Neuron (in vitro differentiated cells): ENCODE results near the gene PCBP4.

Source experiments
- H2AFZ ChIP-seq: one replicate; pipeline ENCODE4 v1.6.1; 2013; ENCODE audit warnings: low read depth, mild to moderate bottlenecking, inconsistent platforms, low read length, moderate library complexity
- H3K27me3 ChIP-seq: one replicate; pipeline ENCODE4 v1.6.1; 2013; ENCODE audit warnings: low read length; ENCODE audit not compliant: insufficient read depth
- H3K36me3 ChIP-seq: one replicate; pipeline ENCODE4 v1.6.1; 2013; ENCODE audit warnings: low read length; ENCODE audit not compliant: insufficient read depth
- H3K4me1 ChIP-seq: one replicate; pipeline ENCODE4 v1.6.1; 2013; ENCODE audit warnings: low read length; ENCODE audit not compliant: insufficient read depth
- H3K4me3 ChIP-seq: 2 replicates; pipeline ENCODE4 v1.5.1; 2013; ENCODE audit warnings: mild to moderate bottlenecking, low read length, moderate library complexity
- H3K9me3 ChIP-seq: one replicate; pipeline ENCODE4 v1.6.1; 2013; ENCODE audit warnings: low read length

The PCBP4 gene

DNA sequence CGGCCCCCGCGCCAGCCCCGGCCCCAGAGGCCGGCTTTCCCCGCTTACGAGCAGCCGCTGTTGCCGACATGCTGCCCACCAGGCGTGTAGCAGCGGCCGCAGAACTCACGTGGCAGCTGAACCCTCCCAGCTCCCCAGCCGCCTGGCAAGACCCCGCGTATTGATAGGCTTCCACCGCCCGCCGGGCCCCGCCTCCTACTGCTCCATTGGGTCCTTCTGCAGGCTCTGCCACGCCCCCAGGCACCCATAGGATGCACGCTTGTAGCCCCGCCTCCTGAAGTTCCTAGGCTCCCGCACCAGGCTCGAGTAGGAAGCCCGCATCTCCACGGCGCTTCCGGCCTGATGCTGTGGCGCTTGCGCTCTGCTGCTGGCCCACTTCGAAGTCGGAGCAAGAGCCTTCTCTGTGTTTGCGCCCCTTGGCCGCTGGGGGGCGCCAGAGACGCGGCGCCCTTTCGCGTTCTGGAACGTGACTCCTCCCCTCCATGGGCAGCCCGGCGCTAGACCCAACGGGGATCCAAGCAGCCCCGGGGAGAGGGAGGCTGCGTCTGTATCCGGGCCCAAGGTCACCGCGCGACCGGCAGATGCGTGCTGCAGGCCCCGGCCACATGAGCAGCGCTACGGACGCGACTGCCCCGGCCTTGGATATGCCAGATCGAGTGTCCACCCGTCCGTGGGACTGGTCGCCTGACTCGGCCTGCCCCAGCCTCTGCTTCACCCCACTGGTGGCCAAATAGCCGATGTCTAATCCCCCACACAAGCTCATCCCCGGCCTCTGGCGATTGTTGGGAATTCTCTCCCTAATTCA is 25.3 kb downstream of the PCBP4 start, which contains the start of the genes PARP3 and RRP9:
Gene PARP3, plus strand, starts transcription at position 566 of the 805 bp plus-strand sequence. CDS start 993 bp downstream, outside the sequence.
Gene RRP9, minus strand, starts transcription at position 107 of the 805 bp plus-strand sequence. Its CDS starts 37 bp downstream, at position 70.
- Histone ChIP-seq H3K27me3 (no peaks in the 10 kb centered on the region), H3K4me3 (peak within 1 kb of the TSS; percentile 80), H3K4me1 (peaks cover 16% of the 10 kb centered on the region), H3K9me3 (no peaks in the 10 kb centered on the region), H3K36me3 (peaks cover 14% of the 10 kb centered on the region), H2AFZ (peak within 1 kb of the TSS; percentile 55)

DNA sequence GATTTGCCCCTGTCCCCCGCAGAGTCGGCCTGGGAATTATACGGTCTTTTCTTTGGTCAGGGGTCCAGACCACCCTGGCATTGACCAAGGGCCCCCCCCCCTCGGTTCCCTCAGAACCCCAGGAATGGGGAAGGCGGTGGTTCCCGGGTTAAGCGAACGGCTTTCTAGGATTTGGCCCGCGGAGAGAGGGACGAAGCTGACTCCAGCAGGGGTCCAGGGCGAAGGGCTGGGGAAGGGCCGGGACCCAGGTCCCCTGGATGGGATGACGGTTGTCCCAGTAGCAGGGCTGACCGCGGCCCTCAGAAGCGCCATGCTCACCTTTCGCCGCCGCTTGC is 25.8 kb downstream of the PCBP4 start:
- H3K4me1 ChIP-seq: peaks cover 16% of the 10 kb centered on the region
- H2AFZ ChIP-seq: no peak overlapping the region
- H3K36me3 ChIP-seq: peaks cover 20% of the 10 kb centered on the region
- H3K4me3 ChIP-seq: peak overlapping the region; percentile 80
- H3K9me3 ChIP-seq: no peaks in the 10 kb centered on the region
- H3K27me3 ChIP-seq: no peaks in the 10 kb centered on the region

DNA sequence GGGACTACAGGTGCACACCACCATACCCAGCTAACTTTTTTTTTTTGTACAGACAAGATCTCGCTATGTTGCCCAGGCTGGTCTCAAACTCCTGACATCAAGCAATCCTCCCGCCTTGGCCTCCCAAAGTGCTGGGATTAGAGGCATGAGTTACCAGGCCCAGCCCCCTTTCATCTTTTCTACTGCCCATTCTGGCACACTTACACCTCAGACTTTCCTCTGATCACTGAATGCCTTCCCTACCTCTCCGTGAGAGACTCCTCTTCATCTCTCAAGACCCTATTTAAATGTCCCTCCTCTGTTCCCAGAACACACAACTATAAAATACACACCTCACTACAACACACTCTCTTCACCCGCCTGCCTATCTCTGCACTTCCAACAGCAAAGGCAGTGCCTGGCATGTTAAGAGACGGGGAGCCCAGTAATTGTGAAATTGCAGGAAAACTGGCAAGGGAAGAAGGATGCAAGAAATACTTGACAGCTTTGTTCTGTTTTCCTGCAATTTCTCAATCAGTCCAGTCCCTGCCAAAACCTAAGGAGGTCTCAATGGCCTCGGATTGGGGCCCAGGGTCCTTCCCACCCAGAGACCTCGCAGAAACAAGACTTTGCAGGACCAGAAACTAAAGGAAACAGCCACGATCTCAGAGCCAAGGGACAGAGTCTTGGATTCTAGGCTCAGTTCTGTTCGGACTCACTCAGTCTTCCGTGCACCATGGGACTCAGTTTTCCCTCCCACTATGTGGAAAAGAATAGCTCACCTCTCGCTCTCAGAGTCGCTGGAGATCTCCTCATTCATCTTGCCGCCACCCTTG is 26.4 kb downstream of the PCBP4 start:
- Histone ChIP-seq H3K9me3 (no peaks in the 10 kb centered on the region), H3K27me3 (no peaks in the 10 kb centered on the region), H3K4me3 (peak overlapping the region; percentile 80), H2AFZ (no peak overlapping the region), H3K36me3 (peaks cover 25% of the 10 kb centered on the region), H3K4me1 (peaks cover 16% of the 10 kb centered on the region)

DNA sequence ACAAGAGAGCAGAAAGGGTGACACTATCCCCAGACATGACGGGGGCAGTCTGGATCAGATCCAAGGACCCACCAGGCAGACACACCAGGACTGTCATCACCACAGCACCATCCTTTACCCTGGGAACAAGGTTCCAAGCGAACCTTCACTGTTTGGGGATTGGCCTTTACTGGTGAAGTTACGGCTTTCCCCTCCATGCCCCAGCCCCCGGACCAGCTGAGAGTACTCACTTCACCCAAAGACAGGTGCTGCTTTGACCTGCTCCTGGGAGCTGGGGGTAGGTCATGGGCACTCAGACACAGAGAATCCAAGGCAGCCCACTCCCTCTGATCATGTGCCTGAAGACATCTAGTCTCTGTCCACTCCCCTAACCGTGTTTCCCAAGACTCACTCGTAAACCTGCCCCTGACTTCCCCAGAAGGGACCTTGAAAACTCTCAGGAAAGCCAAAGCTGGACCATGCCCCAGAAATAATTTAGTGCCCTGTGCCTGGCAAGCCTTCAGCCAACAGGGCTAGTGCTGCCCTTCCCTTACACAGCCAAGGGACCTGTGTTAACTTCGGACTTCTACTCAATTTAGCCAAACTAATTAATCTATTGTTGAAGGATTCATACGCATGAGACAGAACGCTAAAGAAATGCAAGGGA is 28.4 kb downstream of the PCBP4 start:
- Histone ChIP-seq H3K4me1 (peaks cover 16% of the 10 kb centered on the region), H3K36me3 (peaks cover 40% of the 10 kb centered on the region), H2AFZ (no peak overlapping the region), H3K9me3 (no peaks in the 10 kb centered on the region), H3K4me3 (no peak overlapping the region), H3K27me3 (no peaks in the 10 kb centered on the region)

DNA sequence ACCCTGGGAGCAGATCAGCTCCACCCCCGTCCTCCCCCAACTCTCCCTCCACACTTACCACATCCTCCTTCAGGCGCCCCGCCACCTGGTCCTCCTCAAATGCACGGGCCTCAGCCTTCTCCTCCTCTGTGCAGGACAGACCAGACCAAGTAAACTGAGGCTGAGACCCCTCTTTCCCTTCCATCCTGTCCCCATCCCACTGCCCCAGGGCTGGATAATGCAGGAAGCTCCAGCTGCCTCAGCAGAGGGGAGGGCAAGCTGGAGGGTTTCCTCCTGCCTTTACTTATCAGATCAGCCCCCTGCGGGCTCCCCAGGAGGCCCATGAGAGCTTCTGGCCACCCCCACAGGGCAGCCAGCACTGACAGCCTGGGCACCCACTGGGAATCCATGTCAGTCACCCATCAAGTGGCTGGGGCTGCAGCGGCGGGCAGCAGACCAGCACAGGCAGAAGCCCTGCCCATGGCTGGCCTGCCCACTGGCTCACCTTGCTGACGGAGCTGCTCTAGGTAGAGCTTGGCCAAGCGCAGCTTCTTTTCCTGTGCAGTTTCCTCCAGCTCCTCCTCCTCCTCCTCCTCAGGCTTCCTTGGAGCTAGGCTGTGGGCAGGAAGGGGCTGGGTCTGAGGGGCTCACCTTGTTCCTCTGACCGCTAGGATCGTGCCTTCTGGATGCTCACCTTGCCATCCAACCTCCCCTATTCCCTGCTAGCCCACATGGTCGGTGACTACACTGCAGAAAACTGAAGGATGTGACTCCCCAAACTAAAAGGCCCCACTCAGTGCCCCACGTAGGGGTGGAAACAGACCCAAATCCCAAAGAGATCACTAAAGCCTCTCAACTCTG is 29.4 kb downstream of the PCBP4 start:
- Histone ChIP-seq H3K27me3 (no peaks in the 10 kb centered on the region), H3K4me3 (no peak overlapping the region), H3K36me3 (peaks cover 46% of the 10 kb centered on the region), H2AFZ (no peak overlapping the region), H3K4me1 (peaks cover 16% of the 10 kb centered on the region), H3K9me3 (no peaks in the 10 kb centered on the region)

DNA sequence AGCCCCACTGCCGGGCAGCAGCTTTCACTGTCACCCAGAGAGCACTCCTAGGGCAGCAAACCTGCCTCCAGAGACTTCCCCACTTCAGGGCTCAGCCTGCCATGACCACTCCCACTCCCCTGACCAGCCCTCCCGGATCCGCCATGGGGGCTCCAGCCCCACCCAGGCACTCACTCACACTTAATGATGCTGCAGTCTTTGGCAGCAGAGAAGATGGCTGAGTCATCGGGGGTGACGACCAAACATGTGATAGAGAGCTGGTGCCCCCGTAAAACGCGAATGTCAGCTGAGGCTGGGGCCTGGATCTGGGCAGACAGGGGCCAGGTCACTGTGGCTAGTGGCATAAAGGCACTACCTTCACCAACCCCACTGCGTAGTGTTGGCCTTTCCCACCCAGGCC is 30.2 kb downstream of the PCBP4 start:
- no peak overlapping the region for H3K4me3 ChIP-seq
- H3K27me3 ChIP-seq: no peaks in the 10 kb centered on the region
- H3K4me1 ChIP-seq: peaks cover 10% of the 10 kb centered on the region
- H3K9me3 ChIP-seq: no peaks in the 10 kb centered on the region
- peaks cover 51% of the 10 kb centered on the region for H3K36me3 ChIP-seq
- no peak overlapping the region for H2AFZ ChIP-seq

DNA sequence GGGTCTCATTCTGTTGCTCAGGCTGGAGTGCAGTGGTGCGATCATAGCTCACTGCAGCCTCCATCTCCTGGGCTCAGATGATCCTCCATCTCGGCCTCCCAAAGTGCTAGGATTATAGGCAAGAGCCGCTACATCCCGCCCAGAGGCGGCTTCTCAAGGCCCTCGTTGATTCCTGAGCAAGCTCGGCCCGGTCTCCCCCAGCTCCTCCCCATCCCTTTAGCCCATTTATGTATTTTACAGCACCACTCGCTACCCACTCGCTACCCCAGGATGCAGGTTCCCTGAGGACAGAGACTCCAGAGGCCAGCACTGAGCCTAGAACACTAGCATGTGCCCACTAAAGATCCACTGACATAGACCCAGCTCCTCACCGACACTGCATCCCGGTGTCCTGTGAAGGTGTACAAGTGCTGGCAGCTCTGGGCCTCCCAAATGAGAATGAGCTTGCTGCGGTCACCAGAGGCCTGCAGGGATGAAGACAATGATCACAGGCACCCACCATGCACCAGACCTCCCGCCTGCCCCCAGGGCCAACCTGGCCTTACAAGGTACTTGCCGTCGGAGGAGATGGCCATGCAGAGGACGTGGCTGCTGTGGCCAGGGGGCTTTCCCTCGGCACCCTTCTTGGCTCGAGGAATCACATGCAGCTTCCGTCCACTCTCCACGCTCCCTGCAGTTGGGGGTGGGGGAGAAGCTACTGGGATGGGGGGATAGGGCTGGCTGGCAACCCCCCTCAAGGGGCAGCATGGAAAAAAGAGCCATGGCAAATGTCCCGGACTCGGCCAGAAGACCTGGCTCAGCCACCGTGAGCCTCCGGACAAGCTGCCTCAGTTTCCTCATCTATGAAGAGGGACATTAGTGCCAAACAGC is 31.1 kb downstream of the PCBP4 start:
- no peaks in the 10 kb centered on the region for H3K27me3 ChIP-seq
- peaks cover 51% of the 10 kb centered on the region for H3K36me3 ChIP-seq
- no peaks in the 10 kb centered on the region for H3K9me3 ChIP-seq
- H3K4me3 ChIP-seq: no peak overlapping the region
- H3K4me1 ChIP-seq: peaks cover 9% of the 10 kb centered on the region
- H2AFZ ChIP-seq: no peak overlapping the region

DNA sequence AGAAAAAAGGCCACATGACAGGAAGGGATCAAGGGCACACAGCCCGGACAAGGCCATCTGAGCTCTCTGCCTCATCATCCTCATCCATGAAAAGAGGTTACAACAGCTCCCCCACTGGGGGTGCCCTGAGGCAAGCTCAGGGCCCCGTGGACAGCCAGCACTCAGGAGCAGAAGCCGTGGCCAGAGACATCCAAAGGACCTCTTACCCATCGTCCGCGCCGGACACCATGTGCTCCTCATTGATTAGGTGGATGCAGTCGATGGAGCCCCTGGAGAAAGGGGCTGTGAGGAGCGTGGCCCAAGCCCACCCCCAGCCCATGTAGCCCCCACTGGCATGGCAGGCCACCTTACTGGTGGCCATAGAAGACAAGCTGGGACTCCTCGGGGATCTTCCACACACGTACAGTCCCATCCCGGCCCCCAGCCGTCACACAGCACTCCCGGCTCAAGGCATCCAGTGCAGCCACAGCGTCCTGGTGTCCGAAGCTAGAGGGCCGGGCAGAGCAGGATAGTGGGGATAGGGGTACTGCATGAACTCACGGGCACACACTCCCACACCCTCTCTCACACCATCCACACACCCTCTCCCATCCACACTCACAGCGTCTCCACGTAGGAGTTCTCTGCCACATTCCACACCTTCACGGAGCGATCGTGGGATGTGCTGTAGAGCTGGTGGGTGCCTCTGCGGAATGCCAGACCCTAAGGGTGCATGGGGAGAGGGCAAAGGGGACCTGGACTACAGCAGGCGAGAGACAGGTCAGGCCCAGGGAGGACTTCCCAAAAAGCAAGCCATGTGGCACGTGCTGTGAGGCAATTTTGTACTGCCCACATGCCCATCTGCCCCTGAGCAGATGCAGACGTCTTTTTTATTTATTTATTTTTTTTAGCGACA is 32.0 kb downstream of the PCBP4 start:
- Histone ChIP-seq H3K9me3 (no peaks in the 10 kb centered on the region), H3K36me3 (peaks cover 51% of the 10 kb centered on the region), H3K27me3 (no peaks in the 10 kb centered on the region), H2AFZ (no peak overlapping the region), H3K4me3 (no peak overlapping the region), H3K4me1 (peaks cover under 1% of the 10 kb centered on the region)

DNA sequence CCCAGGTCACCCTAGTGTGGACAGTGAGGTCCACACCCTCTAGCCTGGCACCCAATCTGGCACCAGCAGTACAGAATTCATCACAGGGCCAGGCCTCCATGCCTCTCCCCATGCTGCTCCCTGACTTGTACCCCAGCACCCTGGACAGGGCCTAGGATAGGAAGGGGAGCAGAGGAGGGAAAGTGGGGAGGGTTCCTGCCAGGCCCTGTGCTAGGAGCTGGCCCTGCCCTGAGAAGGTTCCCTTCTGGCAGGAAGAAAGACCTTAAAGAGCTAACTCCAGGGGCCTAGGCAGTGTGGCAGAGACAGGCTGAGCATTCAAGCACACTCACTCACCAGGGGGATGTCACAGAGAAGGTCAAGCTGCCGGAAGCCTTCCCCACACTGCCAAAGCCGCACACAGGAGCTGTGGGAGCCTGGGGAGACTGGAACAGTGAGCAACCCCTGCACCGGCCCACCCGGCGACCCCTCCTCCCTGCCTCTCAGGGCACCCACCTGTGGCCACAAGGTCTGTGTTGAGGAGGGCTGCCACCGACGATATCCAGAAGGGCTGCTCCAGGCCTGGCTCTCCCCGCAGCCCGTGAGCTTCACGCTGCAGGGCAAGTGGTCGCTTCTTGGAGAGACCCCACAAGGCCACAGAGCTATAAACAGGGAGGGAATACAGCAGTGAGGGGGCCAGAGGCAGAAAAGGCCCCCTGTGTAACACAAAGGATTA is 33.0 kb downstream of the PCBP4 start:
- Histone ChIP-seq H2AFZ (no peak overlapping the region), H3K4me1 (no peaks in the 10 kb centered on the region), H3K36me3 (peaks cover 51% of the 10 kb centered on the region), H3K4me3 (no peak overlapping the region), H3K9me3 (no peaks in the 10 kb centered on the region), H3K27me3 (no peaks in the 10 kb centered on the region)

DNA sequence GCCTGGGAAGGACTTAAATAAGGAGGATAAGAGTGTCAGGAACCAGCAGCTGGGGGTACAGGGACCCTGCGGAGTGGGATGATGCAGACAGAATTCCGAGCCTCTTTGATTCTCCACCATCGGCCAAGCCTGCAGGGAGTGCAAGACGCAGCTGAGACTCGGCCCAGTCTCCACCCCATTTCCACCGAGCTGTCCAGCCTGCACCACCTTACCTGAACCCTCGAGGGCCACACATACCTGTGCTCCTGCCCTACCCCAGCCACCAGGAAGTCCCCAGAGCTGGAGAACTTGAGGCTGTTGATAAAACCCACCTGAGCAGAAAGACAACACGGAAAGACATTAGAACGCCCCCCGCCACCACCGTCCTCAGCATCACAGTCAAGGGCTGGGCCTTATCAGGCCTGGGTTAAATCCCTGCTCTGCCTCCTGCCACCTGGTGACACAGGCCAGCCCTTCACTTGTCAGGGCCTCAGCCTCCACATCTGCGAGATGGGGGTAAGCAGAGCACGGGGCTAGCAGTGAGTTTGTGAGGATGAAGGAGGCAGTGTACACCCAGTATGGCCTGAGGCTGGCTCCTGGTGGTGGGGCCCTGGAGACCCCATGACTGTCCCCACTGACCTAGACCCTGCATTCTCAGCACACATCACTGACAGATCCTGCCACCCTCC is 33.6 kb downstream of the PCBP4 start:
- no peaks in the 10 kb centered on the region for H3K4me1 ChIP-seq
- H3K9me3 ChIP-seq: no peaks in the 10 kb centered on the region
- H3K36me3 ChIP-seq: peaks cover 50% of the 10 kb centered on the region
- no peak overlapping the region for H2AFZ ChIP-seq
- no peak overlapping the region for H3K4me3 ChIP-seq
- H3K27me3 ChIP-seq: no peaks in the 10 kb centered on the region
